Skeletal muscle tissue (tissue), 4 donors: ENCODE measurements around the gene NAPSA. TPM values are rescaled to one million over a fixed set of nuclear protein-coding genes. Genes with fewer than 3 reads are reported as not detected.

Experiments used
- H3K27ac ChIP-seq: one replicate; pipeline ENCODE4 v1.7.0; 2013; ENCODE audit warnings: mild to moderate bottlenecking, low read depth, low read length, inconsistent platforms
- H3K27me3 ChIP-seq, 3 donors: one replicate each; pipeline ENCODE4 v1.7.0; 2013; ENCODE audit warnings: low read length in 3 of 3; ENCODE audit not compliant: control insufficient read depth in 3 of 3, insufficient read depth in 3 of 3
- H3K36me3 ChIP-seq, 3 donors: one replicate each; pipeline ENCODE4 v1.7.0; 2013; ENCODE audit warnings: low read length in 3 of 3; ENCODE audit not compliant: control insufficient read depth in 3 of 3, insufficient read depth in 3 of 3
- H3K4me1 ChIP-seq, 3 donors: one replicate each; pipeline ENCODE4 v1.7.0; 2013; ENCODE audit warnings: low read length in 3 of 3, mild to moderate bottlenecking in 3 of 3; ENCODE audit not compliant: control insufficient read depth in 3 of 3, insufficient read depth in 3 of 3
- H3K4me3 ChIP-seq, 3 donors: one replicate each; pipeline ENCODE4 v1.7.0; 2013; ENCODE audit warnings: low read length in 3 of 3
- H3K9ac ChIP-seq, 3 donors: one replicate each; pipeline ENCODE4 v1.7.0; 2013; ENCODE audit warnings: low read length in 3 of 3, mild to moderate bottlenecking in 3 of 3, moderate library complexity in 2 of 3, low read depth in 1 of 3
- H3K9me3 ChIP-seq, 3 donors: one replicate each; pipeline ENCODE4 v1.7.0; 2013; ENCODE audit warnings: low read length in 3 of 3; ENCODE audit not compliant: control insufficient read depth in 3 of 3
- total RNA-seq: library from RNA; depleted of rRNA; stranded (reverse); fragments of >200 nt; gene quantifications from one replicate; pipeline ENCODE4 v1.2.3, GENCODE V29; 2014
- donor health status: Osteomylitis.

NAPSA gene
- total RNA-seq, 1 donor from 2014 or later: not detected

DNA sequence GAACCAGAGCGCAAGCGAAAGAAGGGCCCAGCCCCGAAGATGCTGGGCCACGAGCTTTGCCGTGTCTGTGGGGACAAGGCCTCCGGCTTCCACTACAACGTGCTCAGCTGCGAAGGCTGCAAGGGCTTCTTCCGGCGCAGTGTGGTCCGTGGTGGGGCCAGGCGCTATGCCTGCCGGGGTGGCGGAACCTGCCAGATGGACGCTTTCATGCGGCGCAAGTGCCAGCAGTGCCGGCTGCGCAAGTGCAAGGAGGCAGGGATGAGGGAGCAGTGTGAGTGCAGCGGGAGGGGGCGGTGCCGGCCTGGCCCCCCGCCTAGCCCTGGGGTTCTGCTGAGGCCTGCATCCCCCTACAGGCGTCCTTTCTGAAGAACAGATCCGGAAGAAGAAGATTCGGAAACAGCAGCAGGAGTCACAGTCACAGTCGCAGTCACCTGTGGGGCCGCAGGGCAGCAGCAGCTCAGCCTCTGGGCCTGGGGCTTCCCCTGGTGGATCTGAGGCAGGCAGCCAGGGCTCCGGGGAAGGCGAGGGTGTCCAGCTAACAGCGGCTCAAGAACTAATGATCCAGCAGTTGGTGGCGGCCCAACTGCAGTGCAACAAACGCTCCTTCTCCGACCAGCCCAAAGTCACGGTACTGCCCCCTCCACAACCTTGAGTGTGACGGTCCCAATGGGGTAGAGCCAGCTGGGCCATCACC is 12.9 kb upstream of the NAPSA start:
- no peaks in the 10 kb centered on the region for H3K27me3 ChIP-seq
- H3K36me3 ChIP-seq: peaks cover 40 to 49% (median 48%) of the 10 kb centered on the region in 3 donors
- no peak overlapping the region for H3K9ac ChIP-seq
- no peaks in the 10 kb centered on the region for H3K9me3 ChIP-seq
- H3K27ac ChIP-seq: no peak overlapping the region
- H3K4me3 ChIP-seq: no peak overlapping the region
- H3K4me1 ChIP-seq: peaks cover 0 to 5% (median 4%) of the 10 kb centered on the region in 3 donors

DNA sequence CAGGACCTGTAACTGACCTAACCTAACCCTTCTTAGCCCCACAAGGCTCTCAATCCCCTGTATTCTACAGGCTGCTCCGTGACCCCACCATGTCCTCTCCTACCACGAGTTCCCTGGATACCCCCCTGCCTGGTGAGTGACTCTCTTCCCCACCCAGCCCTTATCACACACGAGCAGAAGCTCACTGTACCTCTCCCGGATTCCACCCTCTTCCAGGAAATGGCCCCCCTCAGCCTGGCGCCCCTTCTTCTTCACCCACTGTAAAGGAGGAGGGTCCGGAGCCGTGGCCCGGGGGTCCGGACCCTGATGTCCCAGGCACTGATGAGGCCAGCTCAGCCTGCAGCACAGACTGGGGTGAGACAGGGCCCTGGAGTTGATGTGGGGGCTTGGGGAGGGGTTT is 12.1 kb upstream of the NAPSA start:
- Histone ChIP-seq H3K27me3 (no peaks in the 10 kb centered on the region), H3K4me3 (no peak overlapping the region), H3K9me3 (no peaks in the 10 kb centered on the region), H3K36me3 (peaks cover 40 to 48% (median 46%) of the 10 kb centered on the region in 3 donors), H3K9ac (no peak overlapping the region), H3K27ac (no peak overlapping the region), H3K4me1 (peaks cover 4 to 10% (median 4%) of the 10 kb centered on the region in 3 donors)

DNA sequence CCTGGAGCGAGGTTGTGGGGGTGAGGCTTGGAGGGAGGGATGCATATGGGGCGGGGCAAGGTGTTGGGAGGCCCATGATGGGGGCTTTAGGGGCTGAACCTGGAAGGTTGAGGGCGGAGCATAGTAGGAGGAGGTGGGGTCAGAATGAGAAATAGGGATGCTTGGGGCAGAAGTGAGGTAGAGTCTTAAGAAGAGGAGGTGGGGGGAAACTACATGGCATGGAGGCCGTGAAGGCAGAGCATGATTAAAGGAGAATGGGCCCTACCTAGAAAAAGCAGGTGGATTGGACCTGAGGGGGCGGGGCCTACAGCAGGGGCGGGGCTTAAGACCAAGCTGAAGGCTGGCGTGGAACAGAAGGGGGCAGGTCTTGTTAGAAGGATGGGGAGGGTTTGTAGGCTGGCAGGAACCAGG is 11.6 kb upstream of the NAPSA start:
- Histone ChIP-seq H3K9ac (no peak overlapping the region), H3K9me3 (no peaks in the 10 kb centered on the region), H3K27me3 (no peaks in the 10 kb centered on the region), H3K36me3 (peaks cover 40 to 44% (median 43%) of the 10 kb centered on the region in 3 donors), H3K4me3 (no peak overlapping the region), H3K4me1 (peaks cover 4 to 11% (median 4%) of the 10 kb centered on the region in 3 donors), H3K27ac (no peak overlapping the region)

DNA sequence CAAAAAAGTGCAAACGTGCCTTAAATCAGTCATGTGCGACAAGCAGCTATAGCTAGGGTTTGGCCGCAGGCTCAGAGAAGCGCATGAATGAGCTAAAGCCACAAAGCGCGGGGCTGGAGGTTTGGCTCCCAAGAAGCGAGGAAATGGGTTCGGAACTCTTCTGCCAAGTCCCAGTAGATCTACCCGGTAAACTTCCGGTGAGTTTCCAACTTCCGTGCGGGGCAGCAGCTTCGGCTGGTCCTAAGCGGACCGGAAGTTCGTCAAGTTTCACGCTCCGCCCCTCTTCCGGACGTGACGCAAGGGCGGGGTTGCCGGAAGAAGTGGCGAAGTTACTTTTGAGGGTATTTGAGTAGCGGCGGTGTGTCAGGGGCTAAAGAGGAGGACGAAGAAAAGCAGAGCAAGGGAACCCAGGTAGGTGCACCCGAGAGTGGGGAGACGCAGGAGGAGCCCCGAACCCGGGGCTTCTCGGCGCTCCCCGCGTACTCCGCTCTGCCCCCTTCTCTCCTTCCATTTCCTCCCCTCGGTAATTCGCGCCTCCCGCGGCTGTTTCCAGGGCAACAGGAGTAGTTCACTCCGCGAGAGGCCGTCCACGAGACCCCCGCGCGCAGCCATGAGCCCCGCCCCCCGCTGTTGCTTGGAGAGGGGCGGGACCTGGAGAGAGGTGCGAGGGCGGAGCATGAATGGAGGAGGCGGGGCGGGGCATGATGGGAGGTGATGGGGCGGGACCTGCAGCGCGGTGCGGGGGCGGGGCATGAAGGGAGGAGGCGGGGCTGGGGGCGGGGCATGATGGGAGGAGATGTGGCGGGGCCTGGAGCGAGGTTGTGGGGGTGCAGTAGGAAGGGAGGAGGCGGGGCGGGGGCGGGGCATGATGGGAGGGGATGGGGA is 11.0 kb upstream of the NAPSA start, which contains the start of gene NR1H2:
Gene NR1H2 (plus strand): TSS at position 292 of the 885 bp plus-strand sequence. CDS start 1,149 bp downstream, outside the sequence.
- peak within 1 kb of the TSS; percentile 92 to 96 (median 93) for H3K9ac ChIP-seq
- H3K9me3 ChIP-seq: no peaks in the 10 kb centered on the region
- no peaks in the 10 kb centered on the region for H3K27me3 ChIP-seq
- peak within 1 kb of the TSS; percentile 83 to 90 (median 86) for H3K4me3 ChIP-seq
- H3K27ac ChIP-seq: peak within 1 kb of the TSS; percentile 99
- H3K4me1 ChIP-seq: peaks cover 4 to 11% (median 4%) of the 10 kb centered on the region in 3 donors
- peaks cover 37 to 39% (median 37%) of the 10 kb centered on the region in 3 donors for H3K36me3 ChIP-seq

DNA sequence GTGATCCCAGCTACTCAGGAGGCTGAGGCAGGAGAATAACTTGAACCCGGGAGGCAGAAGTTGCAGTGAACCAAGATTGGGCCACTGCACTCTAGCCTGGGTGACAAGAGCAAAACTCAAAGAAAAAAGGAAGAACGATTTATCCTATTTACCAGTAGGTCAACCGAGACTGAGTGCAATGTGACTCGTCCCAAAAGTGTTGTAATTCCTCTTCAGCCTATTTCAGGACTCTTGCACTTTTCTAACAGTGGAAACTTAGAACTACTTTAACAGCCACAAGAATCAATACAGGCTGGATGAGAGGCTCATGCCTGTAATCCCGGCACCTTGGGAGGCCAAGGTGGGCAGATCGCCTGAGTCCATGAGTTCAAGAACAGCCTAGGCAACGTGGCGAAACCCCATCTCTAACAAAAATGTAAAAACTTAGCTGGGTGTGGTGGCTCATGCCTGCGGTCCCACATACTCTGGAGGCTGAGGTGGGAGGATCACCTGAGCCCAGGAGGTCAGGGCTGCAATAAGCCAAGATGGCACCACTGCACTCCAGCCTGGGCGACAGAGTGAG is 6.6 kb upstream of the NAPSA start:
- no peaks in the 10 kb centered on the region for H3K27me3 ChIP-seq
- H3K9me3 ChIP-seq: no peaks in the 10 kb centered on the region
- no peaks in the 10 kb centered on the region for H3K36me3 ChIP-seq
- H3K4me3 ChIP-seq: no peak overlapping the region
- peaks cover 7 to 25% (median 11%) of the 10 kb centered on the region in 3 donors for H3K4me1 ChIP-seq
- H3K27ac ChIP-seq: no peak overlapping the region
- H3K9ac ChIP-seq: no peak overlapping the region

DNA sequence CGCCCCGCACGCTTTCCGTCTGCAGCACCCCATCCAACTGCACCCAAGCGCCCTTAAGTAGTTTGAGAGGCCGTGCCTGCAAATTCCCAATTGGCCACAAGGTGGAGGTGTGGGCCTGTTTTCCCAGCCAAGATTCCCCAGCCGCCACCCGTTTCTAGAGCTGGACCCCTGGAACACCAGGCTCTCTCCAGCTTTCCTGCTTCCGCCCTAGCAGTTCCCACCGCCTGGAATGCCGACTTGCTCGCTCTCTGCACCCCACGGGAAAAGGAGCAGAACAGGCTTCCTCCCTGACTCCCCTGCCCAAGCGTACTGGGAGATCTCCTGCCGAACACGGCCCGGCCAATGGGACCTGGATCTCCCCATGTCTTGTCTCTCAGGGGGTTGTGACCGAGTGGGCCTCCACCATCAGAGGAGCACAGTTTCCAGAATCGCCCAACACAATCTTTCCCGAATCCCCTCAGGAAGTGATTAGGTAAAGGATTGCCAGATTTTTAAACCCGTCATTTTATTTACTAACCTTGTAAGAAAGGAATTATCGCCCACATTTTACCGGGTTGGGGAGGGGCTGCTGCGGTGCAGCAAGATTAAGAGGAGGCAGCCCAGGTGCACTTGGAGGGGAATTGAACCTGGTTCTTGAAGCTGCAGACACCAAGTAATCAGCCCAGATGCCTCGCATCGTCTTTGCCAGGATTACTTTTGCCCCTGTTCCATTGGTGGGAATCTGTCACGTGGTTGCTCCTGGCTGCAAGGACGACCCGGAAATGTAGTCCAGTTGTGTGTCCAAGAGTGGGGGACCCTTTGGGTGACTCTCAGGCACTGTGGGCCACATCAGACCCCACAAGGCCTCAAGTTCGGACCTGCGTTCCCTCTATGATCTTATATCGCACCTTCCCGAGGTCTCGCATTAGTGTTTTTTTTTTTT is 3.5 kb upstream of the NAPSA start:
- Histone ChIP-seq H3K36me3 (no peaks in the 10 kb centered on the region), H3K9ac (peak overlapping the region; percentile 69 to 89 (median 82)), H3K9me3 (no peaks in the 10 kb centered on the region), H3K27ac (no peak overlapping the region), H3K4me1 (peaks cover 7 to 20% (median 7%) of the 10 kb centered on the region in 3 donors), H3K27me3 (no peaks in the 10 kb centered on the region), H3K4me3 (peak overlapping the region; percentile 89 to 92 (median 91))

DNA sequence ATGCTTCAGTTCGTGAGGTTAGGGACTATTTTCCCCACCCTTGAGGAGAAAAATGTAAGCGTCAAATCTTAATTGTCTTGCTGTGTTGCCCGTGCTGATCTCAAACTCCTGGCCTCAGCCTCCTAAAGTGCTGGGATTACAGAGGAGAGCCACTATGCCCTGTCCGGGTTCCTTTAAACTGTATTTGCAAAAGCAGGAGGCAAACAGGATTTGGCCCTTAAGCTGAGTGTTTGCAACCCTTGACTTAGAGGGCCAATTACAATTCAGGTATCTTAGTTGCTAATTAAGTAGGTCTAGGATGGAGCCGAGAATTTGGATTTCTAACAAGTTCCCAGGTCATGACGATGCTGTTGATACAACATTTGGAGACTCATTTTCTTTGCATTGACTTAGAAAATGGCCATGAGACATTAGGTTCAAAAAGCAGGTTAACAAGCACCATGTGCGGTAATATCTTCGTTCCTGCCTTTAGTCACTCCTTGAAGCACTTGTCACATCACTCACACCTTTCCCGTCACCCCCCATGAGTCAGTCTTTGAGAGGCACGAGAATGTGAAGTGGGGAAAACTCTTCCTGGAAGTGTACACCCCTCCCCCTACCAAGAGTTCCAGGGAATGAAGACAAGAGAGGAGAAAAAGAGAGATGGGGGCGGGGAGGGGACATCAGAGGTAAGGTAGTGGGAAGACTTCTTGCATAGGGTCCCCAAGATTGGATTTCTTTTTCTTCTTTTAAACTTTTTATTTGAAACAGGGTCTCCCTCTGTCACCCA is 2.6 kb downstream of the NAPSA start:
- H3K4me3 ChIP-seq: no peak overlapping the region
- H3K36me3 ChIP-seq: no peaks in the 10 kb centered on the region
- H3K4me1 ChIP-seq: peaks cover 1 to 8% (median 7%) of the 10 kb centered on the region in 3 donors
- H3K27ac ChIP-seq: no peak overlapping the region
- H3K27me3 ChIP-seq: peaks cover 0 to 14% (median 0%) of the 10 kb centered on the region in 3 donors
- H3K9me3 ChIP-seq: no peaks in the 10 kb centered on the region
- no peak overlapping the region for H3K9ac ChIP-seq

DNA sequence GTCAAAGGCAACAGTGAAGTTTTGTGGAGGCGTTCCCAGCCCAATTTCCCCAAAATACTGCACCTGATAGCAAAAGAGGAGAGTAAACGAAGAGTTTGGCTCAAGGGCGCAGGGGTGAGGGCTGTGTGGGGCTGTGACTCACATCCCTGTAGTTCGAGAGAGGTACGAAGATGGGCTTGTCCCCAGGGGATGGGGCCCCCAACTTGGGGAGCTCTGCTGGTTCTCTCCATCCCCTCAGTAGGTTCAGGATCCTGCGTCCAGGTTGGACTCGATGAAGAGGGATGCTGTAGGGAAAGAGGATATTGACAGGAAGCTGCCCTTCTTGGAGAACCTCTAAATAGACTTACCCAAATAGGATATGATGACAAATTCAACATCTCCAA is 3.4 kb downstream of the NAPSA start:
- no peak overlapping the region for H3K27ac ChIP-seq
- peaks cover 0 to 14% (median 0%) of the 10 kb centered on the region in 3 donors for H3K27me3 ChIP-seq
- H3K4me1 ChIP-seq: peaks cover 8 to 16% (median 12%) of the 10 kb centered on the region in 3 donors
- no peak overlapping the region for H3K9ac ChIP-seq
- no peaks in the 10 kb centered on the region for H3K9me3 ChIP-seq
- no peaks in the 10 kb centered on the region for H3K36me3 ChIP-seq
- H3K4me3 ChIP-seq: no peak overlapping the region
